ENCODE measurements around the gene GADD45A.

DNA sequence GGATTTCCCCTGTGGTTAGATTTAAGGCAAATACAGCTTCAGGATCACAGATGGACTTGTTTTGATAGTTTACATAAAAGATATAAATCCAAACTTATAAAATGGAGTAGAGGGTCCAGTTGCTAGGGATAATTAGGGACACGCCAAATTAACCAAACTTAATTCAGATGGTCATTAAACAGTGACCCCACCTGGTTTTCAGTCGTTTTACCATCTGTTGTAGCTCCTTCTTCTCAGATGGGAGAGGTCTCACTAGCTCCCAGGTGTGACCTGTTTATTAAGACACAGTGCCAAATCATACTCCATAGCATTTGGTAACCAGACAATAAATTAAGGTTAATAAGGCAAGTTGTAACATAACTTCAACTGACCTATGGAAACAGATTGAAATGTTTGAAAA is 8.1 kb upstream of the GADD45A start:
- TF ChIP-seq ZNF138 (CRISPR knock-in tag; conservative IDR thresholded peaks at IDR 0.05) (no peak), ESRRA (CRISPR knock-in tag; IDR thresholded peaks at IDR 0.05; ENCODE audit: borderline replicate concordance) (no peak), KAT7 (CRISPR knock-in tag; IDR thresholded peaks at IDR 0.05; ENCODE audit: borderline replicate concordance) (no peak)
- TF ChIP-seq, protein P1, sequence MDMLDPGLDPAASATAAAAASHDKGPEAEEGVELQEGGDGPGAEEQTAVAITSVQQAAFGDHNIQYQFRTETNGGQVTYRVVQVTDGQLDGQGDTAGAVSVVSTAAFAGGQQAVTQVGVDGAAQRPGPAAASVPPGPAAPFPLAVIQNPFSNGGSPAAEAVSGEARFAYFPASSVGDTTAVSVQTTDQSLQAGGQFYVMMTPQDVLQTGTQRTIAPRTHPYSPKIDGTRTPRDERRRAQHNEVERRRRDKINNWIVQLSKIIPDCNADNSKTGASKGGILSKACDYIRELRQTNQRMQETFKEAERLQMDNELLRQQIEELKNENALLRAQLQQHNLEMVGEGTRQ (CRISPR knock-in tag; IDR thresholded peaks at IDR 0.05), result no peak
- TF ChIP-seq, protein P2, sequence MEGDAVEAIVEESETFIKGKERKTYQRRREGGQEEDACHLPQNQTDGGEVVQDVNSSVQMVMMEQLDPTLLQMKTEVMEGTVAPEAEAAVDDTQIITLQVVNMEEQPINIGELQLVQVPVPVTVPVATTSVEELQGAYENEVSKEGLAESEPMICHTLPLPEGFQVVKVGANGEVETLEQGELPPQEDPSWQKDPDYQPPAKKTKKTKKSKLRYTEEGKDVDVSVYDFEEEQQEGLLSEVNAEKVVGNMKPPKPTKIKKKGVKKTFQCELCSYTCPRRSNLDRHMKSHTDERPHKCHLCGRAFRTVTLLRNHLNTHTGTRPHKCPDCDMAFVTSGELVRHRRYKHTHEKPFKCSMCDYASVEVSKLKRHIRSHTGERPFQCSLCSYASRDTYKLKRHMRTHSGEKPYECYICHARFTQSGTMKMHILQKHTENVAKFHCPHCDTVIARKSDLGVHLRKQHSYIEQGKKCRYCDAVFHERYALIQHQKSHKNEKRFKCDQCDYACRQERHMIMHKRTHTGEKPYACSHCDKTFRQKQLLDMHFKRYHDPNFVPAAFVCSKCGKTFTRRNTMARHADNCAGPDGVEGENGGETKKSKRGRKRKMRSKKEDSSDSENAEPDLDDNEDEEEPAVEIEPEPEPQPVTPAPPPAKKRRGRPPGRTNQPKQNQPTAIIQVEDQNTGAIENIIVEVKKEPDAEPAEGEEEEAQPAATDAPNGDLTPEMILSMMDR (IDR thresholded peaks at IDR 0.05), result no peak

Measured in WTC11 (cell line).